GM12864 (cell line): ENCODE data around the gene HOXD3.

Experiments
- DNase-seq: peaks from one replicate; pipeline ENCODE4 v3.0.0-alpha.2; 2011; ENCODE audit warnings: low read depth
- H3K4me3 ChIP-seq: 2 replicates; pipeline ENCODE4 v1.5.1; 2011; ENCODE audit warnings: mild to moderate bottlenecking, low read depth, low read length, control low read depth
- CTCF ChIP-seq: IDR thresholded peaks from 2 replicates; pipeline ENCODE4 v1.5.1; 2011; ENCODE audit warnings: low read depth, mild to moderate bottlenecking, moderate library complexity, low read length, control low read depth, inconsistent platforms; ENCODE audit errors: missing control alignments

Gene HOXD3

DNA sequence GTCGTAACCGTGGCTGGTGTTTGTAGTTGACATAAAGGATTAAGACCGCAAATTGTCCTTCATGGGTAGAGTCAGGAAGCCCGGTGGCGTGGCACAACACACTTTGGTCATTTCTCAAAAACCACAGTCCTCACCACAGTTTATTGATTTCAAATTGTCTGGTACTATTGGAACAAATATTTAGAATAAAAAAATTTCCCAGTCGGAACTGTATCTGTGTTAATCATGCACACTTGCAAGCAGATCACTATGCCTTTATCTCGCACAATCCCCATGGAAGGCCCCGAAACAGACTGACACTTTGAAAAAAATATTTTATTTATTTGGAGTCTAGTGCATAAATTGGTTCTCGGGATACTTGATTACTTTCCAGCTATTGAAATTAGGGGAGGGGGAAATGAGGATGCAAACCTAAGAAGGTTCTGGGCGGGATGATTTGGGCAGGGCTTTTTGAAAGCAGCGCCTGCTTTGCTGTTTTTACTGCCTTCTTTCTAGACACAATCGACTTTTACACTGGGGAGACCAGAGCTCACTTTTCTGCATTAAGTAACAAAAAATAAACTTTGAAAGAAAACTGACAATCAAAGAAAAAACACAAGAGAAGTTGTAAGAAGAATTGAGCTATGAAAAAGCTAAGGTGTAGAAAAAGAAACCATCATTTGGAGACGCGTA lies 15.9 kb downstream of the HOXD3 start:
- H3K4me3 ChIP-seq = no peak overlapping the region
- TF ChIP-seq CTCF = no peak
- DNase-seq = no peak

GRCh38 chr2:176173567-176174381 lies 16.7 kb downstream of the HOXD3 start:
- no peak for DNase-seq
- TF ChIP-seq CTCF = no peak

DNA sequence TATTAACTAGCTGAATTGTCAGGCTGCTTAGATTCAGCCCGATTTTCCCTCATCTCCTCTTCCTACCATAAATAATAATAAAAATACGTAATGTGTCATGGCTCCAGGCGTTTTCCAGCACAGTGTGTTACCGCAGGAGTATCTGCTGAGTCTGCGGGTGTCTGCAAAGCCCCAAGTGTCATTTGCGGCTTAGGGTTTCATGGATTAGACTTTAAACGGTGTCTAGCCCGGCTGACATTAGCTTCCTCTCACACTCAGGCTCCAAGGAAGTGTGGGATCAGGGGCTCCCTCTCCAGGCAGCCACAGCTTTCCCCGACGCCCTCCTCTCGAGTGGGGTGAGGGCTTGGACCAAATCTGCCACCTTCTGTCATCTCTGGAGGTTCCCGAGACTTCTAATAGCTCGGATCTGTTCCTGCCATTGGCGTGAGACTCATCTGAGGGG lies 17.3 kb downstream of the HOXD3 start:
- no peak overlapping the region for H3K4me3 ChIP-seq
- no peak for DNase-seq
- TF ChIP-seq CTCF = no peak

More at GRCh38 chr2:176173567-176174381, 16.7 kb downstream of the HOXD3 start:
- no peak overlapping the region for H3K4me3 ChIP-seq

DNA sequence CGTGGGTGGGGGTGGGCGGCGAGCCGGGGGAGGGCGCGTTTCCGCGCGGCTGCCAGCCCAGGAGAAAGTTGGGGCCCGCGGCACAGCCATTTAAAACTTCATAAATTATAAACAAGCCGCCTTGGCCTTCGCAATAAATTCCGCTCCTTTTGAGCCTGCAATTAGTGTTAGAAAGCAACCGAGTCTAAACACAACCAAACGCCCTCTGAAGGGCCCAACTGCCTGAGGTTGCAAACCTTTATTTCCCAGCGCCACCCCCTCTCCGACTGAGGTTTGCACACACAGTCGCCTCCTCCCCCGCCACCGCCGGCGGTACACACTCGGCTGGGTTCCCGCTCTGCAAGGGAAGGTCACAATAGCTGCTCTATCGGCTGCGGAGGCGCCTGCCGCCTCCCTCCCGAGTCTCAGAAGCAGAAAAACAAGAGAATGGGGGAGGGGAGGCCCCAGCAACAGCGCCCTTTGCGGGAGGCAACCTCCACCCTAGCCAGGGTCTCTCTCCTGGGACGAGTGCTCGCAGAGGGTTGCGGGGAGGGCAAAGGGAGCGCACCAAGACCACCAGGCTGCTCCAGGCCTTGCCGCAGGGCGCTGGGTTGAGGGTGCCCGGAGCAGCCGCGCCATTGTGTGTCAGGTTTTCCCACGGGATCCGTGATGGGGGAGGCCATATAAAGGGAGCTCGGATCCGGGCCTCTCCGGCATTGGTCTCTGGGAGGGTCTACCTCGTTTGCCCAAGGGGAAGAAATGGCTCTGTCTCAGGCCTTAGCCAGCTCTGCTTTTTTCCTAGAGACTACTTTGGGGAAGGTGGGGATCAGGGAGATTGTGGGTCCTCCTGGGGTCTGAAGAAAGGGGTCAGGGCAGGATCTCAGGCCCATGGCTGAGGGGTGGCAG lies 18.0 kb downstream of the HOXD3 start:
- H3K4me3 ChIP-seq = no peak overlapping the region
- peak; percentile 7 for DNase-seq
- no peak for TF ChIP-seq CTCF

DNA sequence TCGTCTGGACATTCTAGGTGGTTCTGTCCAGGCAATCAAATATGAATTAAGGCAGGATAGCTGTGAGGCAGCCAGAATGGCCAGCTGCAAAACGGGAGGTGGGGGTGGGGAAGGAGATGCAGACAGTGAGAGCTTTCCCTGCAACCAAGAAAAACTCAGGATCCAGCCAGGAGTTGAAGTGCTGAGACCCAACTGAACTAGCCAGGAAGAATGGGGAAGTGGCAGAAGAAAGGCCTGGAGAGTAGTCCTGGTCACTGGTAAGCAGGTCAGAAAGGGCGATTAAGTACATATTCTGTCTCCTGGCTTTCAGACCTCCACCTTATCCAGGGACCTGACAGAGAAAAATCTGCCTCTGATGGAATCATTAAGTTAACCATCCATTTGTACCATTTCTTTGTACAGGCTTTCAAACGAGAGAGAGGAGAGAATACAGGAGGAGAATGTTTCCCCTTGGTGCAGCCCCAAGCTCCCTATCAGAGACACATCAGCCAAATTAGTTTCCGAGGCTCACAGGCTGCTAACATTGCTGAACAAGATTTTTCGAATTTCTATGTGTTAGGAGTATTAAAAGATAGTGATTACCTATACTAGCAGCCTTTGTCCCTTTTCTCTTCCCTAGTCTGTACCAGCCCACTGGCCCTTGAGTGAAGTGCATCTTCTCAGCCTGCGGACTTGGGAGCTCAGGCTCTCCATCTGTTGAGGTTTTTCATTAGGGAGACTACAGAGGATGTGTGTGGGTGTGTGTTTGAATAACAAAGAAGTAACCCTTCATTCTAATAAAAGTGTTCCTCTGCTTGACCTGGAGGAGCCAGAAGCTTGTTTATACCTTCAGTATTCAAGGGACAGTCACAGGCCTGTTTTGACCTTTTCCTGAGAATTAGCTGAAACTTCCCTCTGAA lies 18.9 kb downstream of the HOXD3 start:
- H3K4me3 ChIP-seq = no peak overlapping the region
- no peak for TF ChIP-seq CTCF
- no peak for DNase-seq

DNA sequence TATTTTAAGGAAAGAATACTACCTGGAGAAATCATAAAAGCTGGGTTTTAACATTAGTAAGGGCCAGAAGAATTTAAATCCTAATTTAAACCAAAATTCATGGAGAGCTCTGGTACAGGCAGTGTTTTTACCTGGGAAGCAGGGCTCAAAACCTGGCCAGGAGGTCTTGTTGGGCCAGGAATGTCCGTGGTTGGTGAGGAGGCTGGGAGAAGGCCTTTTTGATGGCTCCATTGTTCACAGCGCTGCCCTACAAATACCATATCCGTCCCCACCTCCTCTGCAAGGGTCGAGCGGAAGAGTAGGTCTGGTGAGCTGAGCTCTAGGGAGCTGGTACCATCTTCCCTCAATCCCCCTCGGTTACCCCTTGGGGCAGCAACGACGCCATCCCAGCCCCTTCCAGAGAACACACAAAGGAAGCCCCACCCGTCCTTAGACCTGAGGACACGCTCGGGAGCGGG lies 20.5 kb downstream of the HOXD3 start:
- H3K4me3 ChIP-seq = no peak overlapping the region

More for the DNA sequence above, 20.5 kb downstream of the HOXD3 start:
- no peak for DNase-seq
- no peak for TF ChIP-seq CTCF
